Hematopoietic multipotent progenitor cell treated with erythropoietin and hydrocortisone succinate and interleukin-3 and kit ligand, for 6 days (in vitro differentiated cells): ENCODE results near the gene GPR39.

ENCODE experiments used
- DNase-seq: peaks from one replicate; pipeline ENCODE4 v3.0.0-alpha.2; 2015

Gene GPR39

DNA sequence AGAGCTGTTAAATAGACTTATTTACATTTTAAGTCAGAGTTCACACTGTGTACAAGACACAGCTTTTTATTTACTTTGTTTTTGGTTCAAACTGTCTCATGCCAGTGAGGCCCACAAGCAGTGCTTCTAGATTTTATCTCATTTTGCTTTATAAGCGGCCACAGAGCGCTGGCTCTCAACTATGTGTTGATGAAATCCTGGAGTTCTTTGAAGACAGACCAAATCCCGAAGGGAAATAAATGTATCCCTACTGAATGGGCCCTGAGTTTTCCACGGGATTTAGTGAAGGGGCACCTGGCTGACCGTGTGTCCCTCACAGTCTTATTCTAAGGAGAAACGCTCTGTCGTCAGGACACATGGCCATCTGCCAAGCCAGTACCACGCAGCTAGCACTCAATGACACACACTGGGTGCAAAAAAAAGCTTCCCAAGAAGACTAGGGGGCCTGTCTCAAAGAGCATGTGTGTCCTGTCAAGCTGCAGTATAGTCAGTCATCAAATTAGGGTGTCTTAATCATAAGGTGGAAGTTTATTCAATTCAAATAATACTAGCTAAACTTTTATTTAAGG, 230.0 kb downstream of the GPR39 start:
- no peak for DNase-seq

DNA sequence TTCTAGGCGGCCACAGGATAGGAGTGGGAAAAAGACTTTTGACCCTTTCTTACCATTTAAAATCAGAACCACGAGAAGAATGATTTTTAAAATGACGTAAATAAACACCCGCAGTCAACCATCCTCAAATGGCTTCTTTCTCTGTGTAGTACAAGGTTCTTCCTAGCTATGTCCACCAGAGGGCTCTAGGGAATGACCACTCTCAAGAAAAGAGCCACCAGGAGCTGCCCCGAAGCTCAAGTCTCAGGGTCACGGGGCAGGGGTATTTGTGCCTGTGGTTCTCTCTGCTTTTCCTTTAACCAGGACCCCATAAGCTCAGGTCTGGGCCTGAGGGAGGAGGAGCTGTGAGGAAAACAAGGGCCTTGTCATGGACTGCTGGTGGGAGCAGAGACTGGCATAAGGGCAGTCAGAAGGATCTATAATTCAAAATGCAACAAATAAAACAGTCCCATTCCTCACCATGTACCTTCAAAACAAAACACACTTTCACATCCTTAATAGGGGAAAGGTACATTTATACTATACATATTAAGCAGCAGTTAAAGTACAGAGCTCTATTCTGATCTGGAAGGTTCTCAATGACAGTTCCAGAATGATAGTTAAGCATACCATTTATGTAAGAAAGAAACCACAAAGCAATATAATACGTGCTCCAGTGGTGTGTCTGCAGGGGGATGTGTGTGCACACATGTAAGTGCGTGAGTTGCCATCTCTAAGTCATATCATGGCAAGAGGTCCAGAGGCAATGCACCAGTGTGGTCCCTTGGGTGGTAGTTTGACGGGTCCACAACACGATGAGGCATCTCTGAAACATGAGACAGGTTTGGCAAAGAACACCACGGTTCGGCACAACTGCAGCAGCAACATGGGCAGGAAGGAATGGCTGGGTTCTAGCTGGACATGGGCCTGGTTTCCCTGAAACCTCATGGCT, 234.8 kb downstream of the GPR39 start:
- DNase-seq: peak; percentile 35

GRCh38 chr2:132652474-132652873, 235.9 kb downstream of the GPR39 start:
- no peak for DNase-seq

- no peak for DNase-seq
Measured at GRCh38 chr2:132654335-132654734, 237.7 kb downstream of the GPR39 start.

DNA sequence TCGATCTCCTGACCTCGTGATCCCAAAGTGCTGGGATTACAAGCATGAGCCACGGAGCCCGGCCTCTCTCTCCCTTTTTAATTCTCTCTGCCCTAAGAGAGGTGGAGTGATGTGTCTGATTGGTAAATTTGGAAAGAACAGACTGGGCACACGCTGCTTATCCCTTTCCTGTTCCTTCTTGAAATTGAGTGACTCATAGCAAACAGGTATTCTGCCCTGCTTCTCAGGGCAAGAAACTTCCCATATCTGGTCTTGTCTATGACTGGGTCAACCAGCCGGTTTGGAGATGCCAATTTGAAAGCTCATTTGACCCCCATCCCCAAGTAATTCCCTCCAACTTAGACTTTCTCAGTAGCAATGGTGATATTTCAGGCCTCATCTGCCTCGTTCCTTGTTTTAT, 238.4 kb downstream of the GPR39 start:
- no peak for DNase-seq

GRCh38 chr2:132656266-132656975, 239.8 kb downstream of the GPR39 start:
- DNase-seq: no peak

GRCh38 chr2:132659331-132659730, 242.7 kb downstream of the GPR39 start:
- DNase-seq: no peak

DNA sequence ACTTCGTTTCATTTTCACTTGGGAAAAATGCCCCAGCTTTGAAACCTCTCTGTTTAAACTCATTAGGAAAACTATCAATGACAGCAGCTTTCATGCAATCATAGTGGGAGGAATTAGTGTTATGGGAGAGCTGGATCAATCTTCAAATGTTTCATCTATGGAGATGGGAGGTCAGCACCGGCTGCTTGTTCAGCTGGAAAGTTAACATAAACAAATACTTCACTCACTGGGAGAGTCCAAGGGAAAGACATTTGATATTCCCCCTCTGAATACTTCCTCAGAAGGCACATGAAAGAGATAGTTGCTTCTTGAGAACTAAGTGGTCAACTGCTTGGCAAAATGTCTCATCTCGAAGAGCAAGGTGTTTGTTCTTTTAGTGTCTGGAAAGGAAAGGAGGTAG, 246.1 kb downstream of the GPR39 start:
- DNase-seq: no peak

GRCh38 chr2:132664096-132664495, 247.5 kb downstream of the GPR39 start:
- no peak for DNase-seq

- DNase-seq: no peak
Measured at GRCh38 chr2:132665401-132666140, 249.0 kb downstream of the GPR39 start.

GRCh38 chr2:132667706-132668105, 251.1 kb downstream of the GPR39 start:
- DNase-seq: no peak

DNA sequence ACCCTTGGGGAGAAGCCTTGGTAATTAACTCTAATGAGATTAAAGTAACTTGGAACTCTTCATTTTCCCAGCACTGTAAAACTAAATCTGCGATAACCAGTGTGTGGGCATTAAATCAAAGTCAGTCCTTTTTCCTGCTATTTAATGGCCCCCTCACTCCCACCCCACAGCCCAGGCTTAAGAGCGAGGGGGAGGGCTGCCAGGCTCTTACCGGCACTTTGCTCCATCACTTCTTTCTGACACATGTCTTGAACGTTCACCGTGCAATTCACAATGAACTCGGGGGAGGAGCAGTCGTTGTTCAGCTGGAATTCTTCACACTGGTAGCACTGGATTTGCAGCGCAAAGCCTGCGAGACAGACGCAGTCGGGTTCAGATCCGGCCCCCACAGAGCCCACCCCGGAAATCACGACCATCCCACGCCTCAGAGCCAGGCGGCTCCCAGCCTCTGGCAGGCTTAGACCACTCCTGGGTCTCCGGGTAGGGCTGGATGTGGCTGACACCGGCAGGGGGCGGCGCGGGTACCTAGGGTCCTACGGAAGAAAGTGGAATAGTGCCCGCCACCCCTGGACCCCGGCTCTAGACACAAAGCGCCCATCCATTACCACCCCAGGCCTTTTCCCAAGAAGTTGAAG, 251.7 kb downstream of the GPR39 start:
- DNase-seq: no peak

- DNase-seq: no peak
Measured at GRCh38 chr2:132668987-132669907, 252.6 kb downstream of the GPR39 start.

- DNase-seq: no peak
Measured at GRCh38 chr2:132669908-132670495, 253.4 kb downstream of the GPR39 start, which contains the start of gene LYPD1. Gene LYPD1 (minus strand): TSS chr2:132670205. CDS start chr2:132669932, 273 bp downstream.

GRCh38 chr2:132670496-132671150, 254.0 kb downstream of the GPR39 start:
- DNase-seq: no peak

DNA sequence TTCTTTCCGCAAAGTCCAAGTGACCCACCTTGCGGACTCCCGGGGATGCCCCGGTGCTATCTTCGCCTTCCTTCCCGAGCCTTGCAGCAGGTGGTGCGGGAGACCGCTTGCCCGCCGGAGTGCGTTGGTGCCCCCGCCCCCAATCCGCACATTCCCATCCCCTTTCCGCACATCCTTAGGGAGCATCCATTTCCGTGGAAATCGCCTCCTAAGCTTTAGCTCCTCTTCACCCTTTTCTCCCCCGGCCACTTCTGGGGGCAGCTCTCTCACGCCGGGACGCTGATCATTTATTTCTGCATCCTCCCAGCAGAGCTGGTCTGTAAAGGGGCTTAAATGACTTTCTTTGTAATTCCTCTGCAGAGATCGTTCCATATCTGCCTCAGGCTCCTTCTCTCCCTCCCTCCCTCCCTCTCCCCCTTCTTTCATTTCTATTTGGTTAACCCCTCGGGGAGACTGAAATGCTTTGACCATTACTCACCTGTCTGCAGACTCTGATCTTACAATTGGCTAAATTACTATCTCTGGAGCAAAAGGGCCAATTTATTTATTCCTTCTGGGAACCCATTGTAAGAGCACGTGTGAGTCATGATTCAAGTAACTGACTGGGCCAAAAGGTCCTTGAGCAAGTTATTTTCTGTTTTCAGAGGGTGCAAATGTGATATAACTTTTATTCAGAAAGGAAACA, 254.7 kb downstream of the GPR39 start:
- no peak for DNase-seq

- DNase-seq: no peak
Measured at GRCh38 chr2:132676999-132677398, 260.4 kb downstream of the GPR39 start.

- DNase-seq: no peak
Measured at GRCh38 chr2:132677661-132678060, 261.1 kb downstream of the GPR39 start.

DNA sequence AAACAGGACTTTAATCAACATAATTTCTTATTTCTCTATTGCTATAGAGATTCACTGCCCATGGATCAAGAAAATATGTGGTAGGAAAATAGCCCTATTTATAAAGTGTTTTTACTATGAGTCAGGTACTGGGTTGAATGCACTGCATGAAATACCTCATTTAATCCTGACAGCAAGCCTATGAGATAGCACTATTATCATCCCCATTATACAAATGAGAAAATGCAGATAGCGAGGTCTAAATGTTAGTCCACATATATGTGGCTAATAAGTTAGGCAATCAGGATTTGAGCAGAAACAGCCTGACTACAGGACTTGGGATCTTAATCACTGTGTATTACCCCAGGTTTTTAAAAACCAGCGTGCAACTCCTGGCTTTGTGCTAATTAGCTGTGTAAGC, 261.9 kb downstream of the GPR39 start:
- no peak for DNase-seq

DNA sequence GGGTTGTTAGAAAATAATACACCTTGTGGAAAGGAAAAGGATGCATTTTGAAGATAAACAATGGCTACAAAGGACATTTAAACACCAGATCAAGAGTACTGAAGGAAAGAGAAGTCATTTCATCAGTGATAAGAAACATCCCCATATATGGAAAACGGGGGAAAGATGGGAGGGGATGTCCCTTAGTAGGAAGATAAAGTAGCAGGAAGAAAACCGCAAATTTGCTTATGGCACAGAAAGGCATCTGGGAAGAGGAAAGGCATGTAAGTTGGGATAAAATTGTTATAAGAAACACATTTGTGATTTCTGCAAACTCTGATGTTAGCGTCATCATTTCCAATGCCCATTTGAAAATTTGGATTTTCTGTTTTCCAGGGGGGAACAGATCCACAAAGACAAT, 263.9 kb downstream of the GPR39 start:
- DNase-seq: no peak
